Naive B cell (primary cell): ENCODE results near the gene LRRC71. TPM values are rescaled to one million over a fixed set of nuclear protein-coding genes. Genes with fewer than 3 reads are reported as not detected.
A peak's percentile ranks its signal among the peaks of the same experiment; 100 is the strongest.

Source experiments
- ATAC-seq, 2 donors: fragments of 150-1000 bp; cut with Tn5 transposase; 2 replicates each; pipeline ENCODE4 v1.10.0; 2021; ENCODE audit warnings: low read depth in 2 of 2, mild to moderate bottlenecking in 2 of 2, moderate library complexity in 2 of 2
- DNase-seq: peaks from one replicate; pipeline ENCODE4 v3.0.0; 2022
- H3K27ac Mint-ChIP-seq, 6 donors: one replicate each; pipeline ENCODE4 v1.8.0; 2020 to 2022; ENCODE audit warnings: mild to moderate bottlenecking in 6 of 6, mixed read lengths in 6 of 6, moderate library complexity in 5 of 6, inconsistent platforms in 2 of 6
- H3K27me3 Mint-ChIP-seq, 3 donors: one replicate each; pipeline ENCODE4 v1.8.0; 2021 to 2022; ENCODE audit warnings: mixed read lengths in 3 of 3, mild to moderate bottlenecking in 1 of 3
- H3K36me3 Mint-ChIP-seq, 2 donors: one replicate each; pipeline ENCODE4 v1.8.0; 2020 to 2022; ENCODE audit warnings: mixed read lengths in 2 of 2, inconsistent platforms in 1 of 2, mild to moderate bottlenecking in 1 of 2
- H3K4me1 Mint-ChIP-seq, 3 donors: one replicate each; pipeline ENCODE4 v1.8.0; 2020 to 2022; ENCODE audit warnings: mixed read lengths in 3 of 3, inconsistent platforms in 1 of 3, mild to moderate bottlenecking in 1 of 3, moderate library complexity in 1 of 3
- H3K4me3 Mint-ChIP-seq, 8 donors: one replicate each; pipeline ENCODE4 v1.8.0; 2020 to 2022; ENCODE audit warnings: mild to moderate bottlenecking in 8 of 8, mixed read lengths in 8 of 8, moderate library complexity in 8 of 8, inconsistent platforms in 2 of 8
- H3K9me3 Mint-ChIP-seq, 7 donors: one replicate each; pipeline ENCODE4 v1.8.0; 2020 to 2022; ENCODE audit warnings: mixed read lengths in 7 of 7, mild to moderate bottlenecking in 5 of 7, inconsistent platforms in 2 of 7, moderate library complexity in 1 of 7
- polyA plus RNA-seq, 6 donors: library from polyadenylated mRNA; unstranded; fragments of 300-500 nt; fragmentation: Illumina TruSeq; gene quantifications; one replicate each; pipeline ENCODE4 v1.2.3, GENCODE V29; 2021; ENCODE audit warnings: low read depth in 6 of 6

LRRC71 gene
- polyA plus RNA-seq, 6 donors from 2014 or later, result not detected

GRCh38 chr1:156884560-156885184 is 35.8 kb upstream of the LRRC71 start:
- no peak overlapping the region for H3K4me3 Mint-ChIP-seq
- H3K27ac Mint-ChIP-seq, result peak overlapping the region in 1 of 6 donors; percentile 79
- peaks cover 0 to 8% of the 10 kb centered on the region in 2 donors for H3K36me3 Mint-ChIP-seq
- H3K9me3 Mint-ChIP-seq, result no peaks in the 10 kb centered on the region
- H3K4me1 Mint-ChIP-seq, result no peaks in the 10 kb centered on the region
- H3K27me3 Mint-ChIP-seq, result peaks cover 40 to 93% (median 88%) of the 10 kb centered on the region in 3 donors
- ATAC-seq (no peak), DNase-seq (no peak)

- DNase-seq, result no peak
- H3K27ac Mint-ChIP-seq, result no peak overlapping the region
- no peaks in the 10 kb centered on the region for H3K9me3 Mint-ChIP-seq
- H3K36me3 Mint-ChIP-seq, result peaks cover 0 to 8% of the 10 kb centered on the region in 2 donors
- ATAC-seq, result no peak
- H3K4me3 Mint-ChIP-seq, result no peak overlapping the region
- H3K4me1 Mint-ChIP-seq, result peaks cover 0 to 3% (median 3%) of the 10 kb centered on the region in 3 donors
- peaks cover 44 to 94% (median 88%) of the 10 kb centered on the region in 3 donors for H3K27me3 Mint-ChIP-seq
Measured at GRCh38 chr1:156885314-156885713, 35.1 kb upstream of the LRRC71 start.

- Mint-ChIP-seq H3K27me3 (peaks cover 47 to 94% (median 92%) of the 10 kb centered on the region in 3 donors), H3K4me1 (peaks cover 0 to 5% (median 4%) of the 10 kb centered on the region in 3 donors), H3K4me3 (peak overlapping the region in 1 of 8 donors; percentile 70), H3K36me3 (peaks cover 0 to 8% of the 10 kb centered on the region in 2 donors), H3K27ac (peak overlapping the region in 1 of 6 donors; percentile 20), H3K9me3 (no peaks in the 10 kb centered on the region)
- ATAC-seq, result no peak
- no peak for DNase-seq
Measured at GRCh38 chr1:156885880-156886355, 34.5 kb upstream of the LRRC71 start.

DNA sequence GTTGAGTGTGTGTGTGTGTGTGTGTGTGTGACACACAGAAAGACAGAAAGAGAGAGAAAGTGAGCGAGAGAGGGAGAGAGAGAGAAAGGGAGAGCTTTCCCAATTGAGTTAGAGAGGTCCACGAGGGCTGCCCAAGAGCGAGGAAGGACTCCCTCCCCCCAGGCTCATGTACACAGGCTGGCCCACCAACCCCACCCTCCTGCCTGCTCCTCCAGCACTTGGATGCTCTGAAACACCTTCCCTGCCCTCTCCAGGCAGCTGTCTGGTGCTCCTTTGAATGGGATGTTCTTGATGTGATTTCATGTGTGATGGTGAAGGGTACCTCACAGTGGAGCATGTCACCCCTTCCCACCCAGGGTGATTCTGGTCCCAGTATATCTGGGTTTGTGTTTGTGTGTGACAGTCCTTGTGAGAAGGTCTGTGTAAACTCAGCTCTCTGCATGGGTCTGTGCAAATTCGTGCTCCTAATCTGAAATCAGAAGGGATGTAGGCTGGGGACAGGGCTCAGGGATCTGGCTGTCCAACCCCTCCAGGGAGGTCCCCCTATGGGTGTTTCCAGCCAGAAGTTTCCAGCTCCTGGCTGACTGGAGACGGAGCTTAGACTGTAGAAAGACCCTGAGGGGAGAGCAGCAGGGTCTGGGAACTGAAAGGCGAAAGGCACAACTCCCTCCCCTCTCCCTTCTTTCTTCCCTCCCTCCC is 33.7 kb upstream of the LRRC71 start:
- no peak for DNase-seq
- H3K4me3 Mint-ChIP-seq, result no peak overlapping the region
- H3K4me1 Mint-ChIP-seq, result peaks cover 2 to 7% (median 4%) of the 10 kb centered on the region in 3 donors
- no peak overlapping the region for H3K27ac Mint-ChIP-seq
- H3K36me3 Mint-ChIP-seq, result peaks cover 0 to 8% of the 10 kb centered on the region in 2 donors
- no peaks in the 10 kb centered on the region for H3K9me3 Mint-ChIP-seq
- peaks cover 51 to 97% (median 95%) of the 10 kb centered on the region in 3 donors for H3K27me3 Mint-ChIP-seq
- ATAC-seq, result no peak

GRCh38 chr1:156887317-156887716 is 33.1 kb upstream of the LRRC71 start:
- ATAC-seq (no peak), DNase-seq (no peak)
- H3K36me3 Mint-ChIP-seq, result peaks cover 0 to 8% of the 10 kb centered on the region in 2 donors
- H3K4me3 Mint-ChIP-seq, result no peak overlapping the region
- no peaks in the 10 kb centered on the region for H3K9me3 Mint-ChIP-seq
- peaks cover 52 to 97% (median 91%) of the 10 kb centered on the region in 3 donors for H3K27me3 Mint-ChIP-seq
- peak overlapping the region in 1 of 6 donors; percentile 20 for H3K27ac Mint-ChIP-seq
- H3K4me1 Mint-ChIP-seq, result peaks cover 4 to 13% (median 8%) of the 10 kb centered on the region in 3 donors

DNA sequence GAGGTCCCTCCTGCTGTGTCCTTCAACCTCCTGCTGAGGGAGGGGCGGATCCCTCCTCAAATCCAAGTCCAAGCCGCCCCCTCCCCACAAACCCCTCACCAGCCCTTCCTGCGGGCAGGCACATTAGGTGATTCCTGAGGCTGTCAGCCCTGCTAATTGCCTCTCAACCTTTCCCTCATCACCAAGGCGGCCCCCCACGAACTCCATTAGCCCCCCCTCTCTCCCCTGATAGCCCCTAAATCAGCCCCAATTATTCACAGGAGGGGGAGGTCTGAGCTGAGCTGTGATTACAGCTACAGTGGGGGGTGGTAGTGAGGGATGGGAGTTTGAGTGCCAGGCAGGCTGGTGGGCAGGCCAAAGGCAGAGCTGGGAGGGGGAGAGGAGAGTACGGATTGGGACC is 32.7 kb upstream of the LRRC71 start:
- Mint-ChIP-seq H3K27ac (no peak overlapping the region), H3K27me3 (peaks cover 55 to 97% (median 87%) of the 10 kb centered on the region in 3 donors), H3K4me1 (peaks cover 4 to 14% (median 11%) of the 10 kb centered on the region in 3 donors), H3K36me3 (peaks cover 0 to 8% of the 10 kb centered on the region in 2 donors), H3K9me3 (no peaks in the 10 kb centered on the region), H3K4me3 (no peak overlapping the region)
- DNase-seq (no peak), ATAC-seq (no peak)

GRCh38 chr1:156889802-156890580 is 30.4 kb upstream of the LRRC71 start:
- ATAC-seq, result no peak
- peaks cover 4 to 19% (median 14%) of the 10 kb centered on the region in 3 donors for H3K4me1 Mint-ChIP-seq
- peak overlapping the region in 1 of 8 donors; percentile 6 for H3K4me3 Mint-ChIP-seq
- no peak for DNase-seq
- H3K27ac Mint-ChIP-seq, result no peak overlapping the region
- no peaks in the 10 kb centered on the region for H3K9me3 Mint-ChIP-seq
- peaks cover 60 to 93% (median 75%) of the 10 kb centered on the region in 3 donors for H3K27me3 Mint-ChIP-seq
- H3K36me3 Mint-ChIP-seq, result peaks cover 0 to 8% of the 10 kb centered on the region in 2 donors

DNA sequence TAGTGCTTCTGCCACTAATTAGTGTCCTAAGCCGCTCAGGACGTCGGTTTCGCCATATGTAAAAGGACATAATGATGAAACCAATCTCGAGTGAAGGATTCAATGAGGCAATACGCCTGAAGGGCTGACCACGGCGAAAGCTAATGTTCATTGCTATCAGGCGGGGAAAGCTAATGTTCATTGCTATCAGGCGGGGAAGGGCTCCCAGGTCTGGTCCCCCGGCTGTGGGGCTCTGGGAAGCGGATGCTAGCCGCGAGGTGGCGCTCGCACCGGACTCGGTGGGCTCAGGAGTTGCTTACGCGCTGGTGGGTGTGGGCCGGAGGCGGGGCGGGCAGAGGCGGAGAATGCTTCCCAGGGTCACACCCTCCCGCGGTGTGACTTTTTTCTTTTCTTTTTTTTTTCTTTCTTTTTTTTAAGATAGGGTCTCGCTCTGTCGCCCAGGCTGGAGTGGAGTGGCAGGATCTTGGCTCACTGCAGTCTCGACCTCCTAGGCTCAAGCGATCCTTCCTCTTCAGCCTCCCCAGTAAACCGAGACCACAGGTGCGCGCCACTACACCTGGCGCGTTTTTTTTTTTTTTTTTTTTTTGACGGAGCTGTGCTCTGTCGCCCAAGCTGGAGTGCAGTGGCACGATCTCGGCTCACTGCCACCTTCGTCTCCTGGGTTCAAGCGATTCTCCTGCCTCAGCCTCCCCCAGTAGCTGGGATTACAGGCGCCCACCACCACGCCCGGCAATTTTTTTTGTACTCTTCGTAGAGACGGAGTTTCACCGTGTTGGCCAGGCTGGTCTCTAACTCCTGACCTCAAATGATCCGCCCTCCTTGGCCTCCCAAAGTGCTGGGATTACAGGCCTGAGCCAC is 28.0 kb upstream of the LRRC71 start:
- Mint-ChIP-seq H3K4me3 (peak overlapping the region; percentile 30 to 79 (median 68)), H3K4me1 (peaks cover 4 to 20% (median 14%) of the 10 kb centered on the region in 3 donors), H3K27me3 (peaks cover 56 to 92% (median 79%) of the 10 kb centered on the region in 3 donors), H3K36me3 (peaks cover 0 to 8% of the 10 kb centered on the region in 2 donors), H3K9me3 (no peaks in the 10 kb centered on the region), H3K27ac (peak overlapping the region in 1 of 6 donors; percentile 21)
- peak; percentile 91 to 92 for ATAC-seq
- DNase-seq, result peak; percentile 57

DNA sequence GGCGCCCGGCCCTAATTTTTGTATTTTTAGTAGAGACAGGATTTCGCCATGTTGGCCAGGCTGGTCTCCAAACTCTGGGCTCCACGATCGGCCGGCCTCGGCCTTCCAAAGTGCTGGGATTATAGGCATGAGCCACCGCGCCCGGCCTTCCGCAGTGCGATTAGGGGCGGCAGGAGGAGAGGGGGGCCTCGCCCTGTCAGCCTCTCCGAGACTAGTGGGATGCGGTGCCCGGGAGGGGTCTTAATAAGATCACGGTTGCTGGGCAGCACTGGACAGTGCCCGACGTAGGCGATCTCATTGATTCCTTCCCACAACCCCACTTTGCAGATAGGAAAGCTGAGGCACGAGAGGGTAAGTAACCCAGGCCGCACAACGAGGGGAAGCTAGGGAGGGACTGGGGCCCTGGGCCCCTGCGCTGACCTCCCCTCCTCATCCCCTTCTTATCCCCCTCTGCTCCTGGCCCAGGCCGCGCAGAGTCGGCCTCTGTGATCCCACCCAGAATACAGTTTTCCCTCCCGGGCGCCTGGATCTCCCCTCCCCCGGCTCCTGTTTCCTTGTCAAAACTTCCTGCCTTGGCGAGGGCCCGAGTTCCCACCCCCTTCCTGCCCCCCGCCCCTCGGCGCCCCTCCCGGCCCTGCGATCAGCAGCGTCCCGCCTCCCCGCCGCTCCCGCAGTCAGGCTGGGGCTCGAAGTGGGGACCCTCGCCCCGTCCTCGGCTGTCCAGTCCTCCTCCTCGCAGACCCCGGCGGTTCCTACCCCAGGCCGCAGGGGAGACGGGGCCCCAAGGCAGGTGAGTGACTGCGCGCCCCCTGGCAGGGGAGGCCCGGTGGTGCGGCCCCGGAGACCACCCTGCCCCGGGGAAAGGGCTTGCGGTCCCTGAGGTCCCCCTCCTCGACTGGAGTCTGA is 27.1 kb upstream of the LRRC71 start, which contains the start of gene PEAR1:
TSS of gene PEAR1 (plus strand) at position 671 of the 906 bp plus-strand sequence. CDS start 10,209 bp downstream, outside the sequence.
- H3K27ac Mint-ChIP-seq, result peak within 1 kb of the TSS in 3 of 6 donors; percentile 21 to 58 (median 29)
- peaks cover 5 to 20% (median 14%) of the 10 kb centered on the region in 3 donors for H3K4me1 Mint-ChIP-seq
- H3K4me3 Mint-ChIP-seq, result peak within 1 kb of the TSS; percentile 12 to 79 (median 68)
- no peaks in the 10 kb centered on the region for H3K9me3 Mint-ChIP-seq
- DNase-seq, result no peak
- H3K36me3 Mint-ChIP-seq, result peaks cover 0 to 8% of the 10 kb centered on the region in 2 donors
- no peak for ATAC-seq
- peaks cover 56 to 91% (median 78%) of the 10 kb centered on the region in 3 donors for H3K27me3 Mint-ChIP-seq

GRCh38 chr1:156894001-156894400 is 26.4 kb upstream of the LRRC71 start:
- peak overlapping the region in 4 of 8 donors; percentile 12 to 56 (median 30) for H3K4me3 Mint-ChIP-seq
- peaks cover 58 to 92% (median 78%) of the 10 kb centered on the region in 3 donors for H3K27me3 Mint-ChIP-seq
- DNase-seq, result no peak
- no peaks in the 10 kb centered on the region for H3K9me3 Mint-ChIP-seq
- no peak for ATAC-seq
- H3K36me3 Mint-ChIP-seq, result peaks cover 0 to 1% of the 10 kb centered on the region in 2 donors
- H3K27ac Mint-ChIP-seq, result peak overlapping the region in 2 of 6 donors; percentile 29 to 58
- H3K4me1 Mint-ChIP-seq, result peaks cover 9 to 20% (median 14%) of the 10 kb centered on the region in 3 donors

DNA sequence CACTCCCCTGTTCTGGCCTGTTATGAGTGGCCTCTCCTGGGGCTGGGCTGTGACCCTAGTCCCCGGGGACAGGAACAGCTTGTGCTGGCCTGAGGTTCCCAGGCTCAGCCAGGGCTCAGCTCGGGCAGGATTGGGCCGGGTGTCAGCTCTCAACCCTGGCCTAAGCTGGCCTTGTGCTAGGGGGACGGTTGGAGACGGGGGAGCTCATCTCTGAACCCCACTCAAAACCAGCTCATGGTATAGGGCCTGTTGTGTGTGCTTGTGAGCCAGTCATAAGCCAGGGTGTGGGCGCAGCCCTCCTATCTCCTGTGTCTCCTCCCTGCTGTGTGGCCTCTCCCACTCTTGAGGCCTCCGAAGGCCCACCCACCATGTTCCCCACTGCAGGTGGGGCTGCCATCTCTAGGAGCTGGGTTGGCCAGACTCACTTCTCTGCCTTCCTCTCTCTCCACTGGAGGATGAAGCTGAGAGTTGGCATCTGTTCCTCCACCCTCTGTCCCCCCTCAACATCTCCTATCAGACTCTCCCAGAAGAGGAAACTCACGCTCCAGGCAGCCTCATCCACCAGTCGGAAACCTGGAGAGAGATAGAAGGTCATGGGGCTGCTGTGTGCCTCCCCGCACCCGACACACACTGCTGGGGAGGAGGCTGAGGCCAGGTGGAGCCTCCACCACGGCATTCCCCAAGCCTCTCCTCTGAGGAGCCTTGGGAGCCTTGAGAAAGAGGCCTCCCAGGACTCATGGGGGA is 25.5 kb upstream of the LRRC71 start:
- ATAC-seq (no peak), DNase-seq (no peak)
- Mint-ChIP-seq H3K4me1 (peaks cover 9 to 20% (median 14%) of the 10 kb centered on the region in 3 donors), H3K27ac (peak overlapping the region in 1 of 6 donors; percentile 18), H3K9me3 (no peaks in the 10 kb centered on the region), H3K36me3 (no peaks in the 10 kb centered on the region), H3K27me3 (peaks cover 57 to 90% (median 75%) of the 10 kb centered on the region in 3 donors), H3K4me3 (peak overlapping the region in 1 of 8 donors; percentile 53)
